Measurements from ENCODE around the gene NKAIN2.

The NKAIN2 gene

DNA sequence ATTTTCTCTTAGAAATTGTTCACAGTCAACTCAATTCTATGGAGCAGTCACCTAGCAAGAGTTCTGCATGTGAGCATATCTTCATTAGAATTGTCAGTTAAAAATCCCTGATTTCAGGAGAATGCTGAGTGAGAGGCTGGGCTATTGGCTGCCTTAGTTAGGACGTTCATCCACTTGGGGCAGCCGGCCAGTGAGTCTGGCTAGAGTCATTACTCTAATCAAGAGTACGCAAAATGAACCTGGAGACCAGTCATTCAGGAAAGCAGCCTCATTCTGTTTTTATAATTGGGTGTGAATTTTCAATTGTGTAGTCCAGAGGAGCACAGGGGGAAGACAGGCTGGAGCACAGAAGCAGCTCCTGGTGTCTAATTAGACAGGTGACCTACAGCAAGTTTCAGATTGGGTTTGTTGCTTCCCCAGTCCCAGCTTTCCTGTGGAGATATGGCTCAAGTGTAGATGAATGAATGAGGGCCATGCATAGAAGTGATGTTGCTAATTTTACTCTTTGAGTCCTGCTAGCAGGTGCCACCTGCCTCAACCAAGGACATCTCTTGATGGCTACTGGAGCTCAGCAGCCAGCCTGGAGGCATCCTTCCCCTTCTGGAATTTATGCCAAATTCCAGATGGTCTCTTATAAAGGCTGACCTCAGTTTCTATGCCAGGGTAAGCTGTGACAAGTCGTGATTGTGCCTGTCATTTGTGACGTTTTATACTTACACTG, 265.7 kb downstream of the NKAIN2 start:
- TF ChIP-seq, protein P1, sequence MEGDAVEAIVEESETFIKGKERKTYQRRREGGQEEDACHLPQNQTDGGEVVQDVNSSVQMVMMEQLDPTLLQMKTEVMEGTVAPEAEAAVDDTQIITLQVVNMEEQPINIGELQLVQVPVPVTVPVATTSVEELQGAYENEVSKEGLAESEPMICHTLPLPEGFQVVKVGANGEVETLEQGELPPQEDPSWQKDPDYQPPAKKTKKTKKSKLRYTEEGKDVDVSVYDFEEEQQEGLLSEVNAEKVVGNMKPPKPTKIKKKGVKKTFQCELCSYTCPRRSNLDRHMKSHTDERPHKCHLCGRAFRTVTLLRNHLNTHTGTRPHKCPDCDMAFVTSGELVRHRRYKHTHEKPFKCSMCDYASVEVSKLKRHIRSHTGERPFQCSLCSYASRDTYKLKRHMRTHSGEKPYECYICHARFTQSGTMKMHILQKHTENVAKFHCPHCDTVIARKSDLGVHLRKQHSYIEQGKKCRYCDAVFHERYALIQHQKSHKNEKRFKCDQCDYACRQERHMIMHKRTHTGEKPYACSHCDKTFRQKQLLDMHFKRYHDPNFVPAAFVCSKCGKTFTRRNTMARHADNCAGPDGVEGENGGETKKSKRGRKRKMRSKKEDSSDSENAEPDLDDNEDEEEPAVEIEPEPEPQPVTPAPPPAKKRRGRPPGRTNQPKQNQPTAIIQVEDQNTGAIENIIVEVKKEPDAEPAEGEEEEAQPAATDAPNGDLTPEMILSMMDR (IDR thresholded peaks at IDR 0.05), result no peak
- Mint-ChIP-seq H3K27me3 (ENCODE audit: low read depth, poor library complexity) (no peaks in the 10 kb centered on the region), H3K27ac (no peak overlapping the region), H3K4me3 (no peak overlapping the region), H3K36me3 (ENCODE audit: low read depth) (peaks cover 5% of the 10 kb centered on the region), H3K9me3 (peaks cover 14% of the 10 kb centered on the region), H3K4me1 (peaks cover 23% of the 10 kb centered on the region)
- no peak for DNase-seq

DNA sequence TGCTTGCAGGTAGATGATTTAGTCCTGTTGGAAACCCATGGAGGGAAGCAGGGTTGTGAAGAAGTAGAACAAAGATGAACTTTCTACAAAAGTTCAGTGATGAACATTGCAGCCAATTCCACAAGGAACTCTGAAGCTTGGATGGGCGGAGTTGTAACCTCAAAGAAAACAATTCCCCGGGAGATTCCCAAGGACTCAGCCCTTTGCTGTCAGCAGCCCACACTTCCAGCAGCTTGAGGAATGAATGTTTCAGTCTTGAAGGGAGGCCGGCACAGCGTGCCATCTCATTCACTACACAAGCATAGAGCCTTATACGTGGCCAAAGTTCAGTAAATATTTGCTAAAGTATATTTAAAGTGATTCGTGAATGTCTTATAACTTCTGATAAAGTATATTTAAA, 269.4 kb downstream of the NKAIN2 start:
- peaks cover 5% of the 10 kb centered on the region for H3K36me3 Mint-ChIP-seq (ENCODE audit: low read depth)
- DNase-seq, result peak; percentile 17
- H3K27ac Mint-ChIP-seq, result no peak overlapping the region
- H3K4me1 Mint-ChIP-seq, result peaks cover 48% of the 10 kb centered on the region
- H3K4me3 Mint-ChIP-seq, result no peak overlapping the region
- H3K9me3 Mint-ChIP-seq, result peaks cover 14% of the 10 kb centered on the region
- H3K27me3 Mint-ChIP-seq (ENCODE audit: low read depth, poor library complexity), result no peaks in the 10 kb centered on the region
- TF ChIP-seq, protein P1 (IDR thresholded peaks at IDR 0.05), result no peak

DNA sequence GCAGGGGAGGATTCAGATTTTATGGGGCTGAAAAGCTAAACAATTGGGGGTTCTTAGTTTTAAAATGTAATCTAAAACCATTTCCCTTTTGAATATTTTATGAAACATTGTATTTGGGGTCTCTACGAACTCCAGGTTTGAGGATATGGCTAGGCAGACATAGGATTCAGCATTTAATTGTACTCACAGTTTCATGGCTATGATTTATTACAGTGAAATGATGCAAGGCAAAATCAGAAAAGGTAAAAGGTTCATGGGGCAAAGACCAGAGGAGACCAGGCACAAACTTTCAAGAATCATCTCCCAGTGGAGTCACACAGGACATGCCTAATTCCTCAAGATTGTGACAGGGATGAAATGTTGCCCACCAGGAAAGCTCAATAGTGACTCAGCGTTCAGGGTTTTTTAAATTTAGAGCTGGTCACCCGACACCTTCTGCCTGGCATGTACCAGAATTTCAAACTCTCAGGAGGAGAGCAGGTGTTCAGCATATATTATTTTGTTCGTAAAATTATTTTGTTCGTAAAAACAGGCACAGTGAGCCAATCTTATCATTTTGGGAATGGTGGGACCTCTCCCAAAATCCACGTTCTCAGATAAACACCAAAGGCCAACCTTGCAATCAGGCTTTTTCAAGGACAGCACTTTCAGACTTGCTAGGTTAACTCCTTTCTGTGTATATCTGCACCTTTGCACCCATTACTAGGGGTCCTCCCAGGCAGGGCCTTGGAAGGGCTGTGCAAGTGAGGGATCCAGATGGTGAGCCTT, 270.3 kb downstream of the NKAIN2 start:
- peak overlapping the region; percentile 16 for H3K4me3 Mint-ChIP-seq
- H3K27ac Mint-ChIP-seq, result peak overlapping the region; percentile 91
- peaks cover 55% of the 10 kb centered on the region for H3K4me1 Mint-ChIP-seq
- TF ChIP-seq, protein P1 (IDR thresholded peaks at IDR 0.05), result no peak
- DNase-seq, result peak; percentile 4
- no peaks in the 10 kb centered on the region for H3K27me3 Mint-ChIP-seq (ENCODE audit: low read depth, poor library complexity)
- H3K9me3 Mint-ChIP-seq, result peaks cover 14% of the 10 kb centered on the region
- peaks cover 5% of the 10 kb centered on the region for H3K36me3 Mint-ChIP-seq (ENCODE audit: low read depth)

DNA sequence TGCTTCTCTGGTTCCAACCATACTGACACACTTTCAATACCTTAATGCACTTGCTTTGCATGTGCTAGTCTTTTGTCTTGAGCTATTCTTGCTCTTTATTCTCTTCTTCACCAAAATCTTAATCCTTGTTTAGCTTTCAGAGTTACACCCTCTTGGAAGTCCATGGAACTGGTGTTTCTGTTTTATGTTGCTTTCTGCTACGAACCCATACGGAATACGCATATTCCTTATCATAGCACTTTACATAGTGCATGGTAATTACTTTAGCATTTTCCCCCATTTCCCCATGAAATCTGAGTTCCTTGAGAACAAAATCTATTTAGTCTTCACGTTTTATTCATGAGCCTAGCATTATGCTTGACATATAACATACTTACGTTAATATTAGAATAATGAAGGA, 270.9 kb downstream of the NKAIN2 start:
- Mint-ChIP-seq H3K27ac (no peak overlapping the region), H3K4me3 (no peak overlapping the region), H3K9me3 (peaks cover 14% of the 10 kb centered on the region), H3K4me1 (peaks cover 61% of the 10 kb centered on the region), H3K36me3 (ENCODE audit: low read depth) (peaks cover 5% of the 10 kb centered on the region), H3K27me3 (ENCODE audit: low read depth, poor library complexity) (no peaks in the 10 kb centered on the region)
- DNase-seq, result no peak
- TF ChIP-seq, protein P1 (IDR thresholded peaks at IDR 0.05), result no peak

DNA sequence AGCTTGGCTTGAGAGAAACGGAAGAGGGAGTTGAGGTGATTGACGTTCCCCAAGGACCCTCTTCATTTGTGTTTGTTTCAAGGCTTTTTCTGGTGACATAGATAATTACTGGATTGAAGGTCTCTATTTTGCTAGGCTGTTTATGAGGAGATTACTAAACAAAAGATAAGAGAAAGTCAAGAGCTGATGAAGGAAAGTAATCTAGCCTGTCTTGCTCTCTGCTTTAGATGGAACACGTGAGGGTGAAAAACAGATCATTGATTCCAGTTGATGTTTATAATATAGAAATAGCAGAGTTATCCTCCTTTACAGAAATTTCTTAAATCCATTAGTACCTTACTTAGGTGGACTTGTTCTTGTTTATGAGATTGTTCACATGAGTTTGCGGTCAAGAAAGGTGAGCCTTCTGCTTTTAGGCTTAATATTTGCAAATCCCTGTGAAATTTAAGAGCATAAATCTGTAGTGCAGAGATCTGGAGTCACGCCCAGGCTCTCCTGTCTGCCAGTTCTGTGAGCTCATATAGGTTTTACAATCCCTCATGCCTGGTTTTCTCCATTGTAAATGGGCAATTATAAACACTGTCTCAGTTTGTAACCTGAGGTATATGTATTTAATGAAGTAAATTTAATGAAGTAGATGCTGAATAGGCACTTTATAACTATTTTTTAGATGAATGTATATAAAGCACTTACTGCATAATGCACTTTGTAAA, 272.8 kb downstream of the NKAIN2 start:
- H3K36me3 Mint-ChIP-seq (ENCODE audit: low read depth), result peaks cover 2% of the 10 kb centered on the region
- peak overlapping the region; percentile 86 for H3K27ac Mint-ChIP-seq
- no peak overlapping the region for H3K4me3 Mint-ChIP-seq
- DNase-seq, result no peak
- TF ChIP-seq, protein P1 (IDR thresholded peaks at IDR 0.05), result no peak
- peaks cover 3% of the 10 kb centered on the region for H3K9me3 Mint-ChIP-seq
- no peaks in the 10 kb centered on the region for H3K27me3 Mint-ChIP-seq (ENCODE audit: low read depth, poor library complexity)
- H3K4me1 Mint-ChIP-seq, result peaks cover 74% of the 10 kb centered on the region
